GDM1 (cell line): ENCODE results near the gene NCOA7.

Experiments used
- DNase-seq: peaks from one replicate; lab custom pipeline; 2025; lab: John Stamatoyannopoulos, UW

Gene NCOA7, protein sequence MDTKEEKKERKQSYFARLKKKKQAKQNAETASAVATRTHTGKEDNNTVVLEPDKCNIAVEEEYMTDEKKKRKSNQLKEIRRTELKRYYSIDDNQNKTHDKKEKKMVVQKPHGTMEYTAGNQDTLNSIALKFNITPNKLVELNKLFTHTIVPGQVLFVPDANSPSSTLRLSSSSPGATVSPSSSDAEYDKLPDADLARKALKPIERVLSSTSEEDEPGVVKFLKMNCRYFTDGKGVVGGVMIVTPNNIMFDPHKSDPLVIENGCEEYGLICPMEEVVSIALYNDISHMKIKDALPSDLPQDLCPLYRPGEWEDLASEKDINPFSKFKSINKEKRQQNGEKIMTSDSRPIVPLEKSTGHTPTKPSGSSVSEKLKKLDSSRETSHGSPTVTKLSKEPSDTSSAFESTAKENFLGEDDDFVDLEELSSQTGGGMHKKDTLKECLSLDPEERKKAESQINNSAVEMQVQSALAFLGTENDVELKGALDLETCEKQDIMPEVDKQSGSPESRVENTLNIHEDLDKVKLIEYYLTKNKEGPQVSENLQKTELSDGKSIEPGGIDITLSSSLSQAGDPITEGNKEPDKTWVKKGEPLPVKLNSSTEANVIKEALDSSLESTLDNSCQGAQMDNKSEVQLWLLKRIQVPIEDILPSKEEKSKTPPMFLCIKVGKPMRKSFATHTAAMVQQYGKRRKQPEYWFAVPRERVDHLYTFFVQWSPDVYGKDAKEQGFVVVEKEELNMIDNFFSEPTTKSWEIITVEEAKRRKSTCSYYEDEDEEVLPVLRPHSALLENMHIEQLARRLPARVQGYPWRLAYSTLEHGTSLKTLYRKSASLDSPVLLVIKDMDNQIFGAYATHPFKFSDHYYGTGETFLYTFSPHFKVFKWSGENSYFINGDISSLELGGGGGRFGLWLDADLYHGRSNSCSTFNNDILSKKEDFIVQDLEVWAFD

DNA sequence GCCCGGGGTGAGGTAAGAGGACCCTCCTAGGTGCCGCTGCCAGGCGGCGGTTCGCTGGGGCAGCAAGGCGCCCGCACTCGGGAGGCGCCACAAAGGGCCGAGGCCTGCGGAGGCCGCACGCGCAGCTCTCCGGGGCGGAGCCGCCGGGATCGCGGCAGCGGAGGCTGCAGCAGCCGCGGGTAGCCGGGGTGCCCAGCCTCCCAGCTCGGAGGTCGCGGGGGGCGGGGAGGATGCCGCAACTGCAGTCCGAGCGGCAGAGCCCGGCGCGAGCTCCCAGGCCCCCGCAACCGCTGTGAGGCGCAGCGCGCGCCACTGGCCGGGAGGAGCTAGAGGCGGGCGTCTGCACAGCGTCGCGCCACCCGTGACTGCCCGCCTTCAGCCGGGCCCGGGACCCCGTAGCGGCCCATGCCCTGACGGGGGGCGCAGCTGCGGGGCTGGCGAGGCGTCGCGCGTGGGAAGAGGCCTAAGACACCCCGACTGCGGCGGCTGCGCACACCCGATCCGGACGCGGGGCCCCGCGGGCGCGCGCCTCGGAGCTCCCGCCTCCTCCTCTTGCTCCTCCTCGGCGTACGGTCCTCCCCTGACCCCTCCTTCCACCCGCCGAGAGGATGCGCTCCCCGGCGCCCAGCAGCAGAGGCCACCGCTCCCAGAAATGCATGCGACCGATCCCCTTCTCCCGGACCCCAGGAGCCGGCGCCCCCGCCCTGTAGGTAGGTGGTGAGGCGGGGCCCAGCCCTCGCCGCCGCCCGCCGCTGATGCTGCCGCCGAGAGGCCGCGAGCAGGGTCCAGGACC, at the start of gene NCOA7:
Gene NCOA7 (plus strand): TSS at position 603 of the 793 bp plus-strand sequence. CDS start 24,395 bp downstream, outside the sequence.
- DNase-seq: peak; percentile 74

DNA sequence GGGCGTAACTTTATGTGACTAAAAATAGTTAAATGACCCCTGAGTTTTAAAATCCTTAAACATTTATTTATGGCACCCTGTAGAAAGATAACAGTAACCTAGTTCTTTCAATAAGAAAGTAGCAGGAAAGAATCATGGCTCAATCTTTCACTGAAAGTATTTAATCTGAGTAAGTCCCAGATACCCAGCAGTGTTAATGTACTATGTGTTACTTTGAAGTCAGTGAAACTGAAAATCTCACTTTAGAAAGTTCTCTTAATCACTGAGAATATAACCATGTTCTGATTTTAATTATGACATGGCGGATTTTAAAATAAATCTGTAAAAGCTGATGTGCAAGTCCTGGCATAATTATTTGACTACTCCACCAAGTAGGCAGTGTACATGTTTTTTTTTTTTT, 49.4 kb upstream of the NCOA7 start:
- no peak for DNase-seq

GRCh38 chr6:125742024-125742423, 48.7 kb upstream of the NCOA7 start:
- no peak for DNase-seq

DNA sequence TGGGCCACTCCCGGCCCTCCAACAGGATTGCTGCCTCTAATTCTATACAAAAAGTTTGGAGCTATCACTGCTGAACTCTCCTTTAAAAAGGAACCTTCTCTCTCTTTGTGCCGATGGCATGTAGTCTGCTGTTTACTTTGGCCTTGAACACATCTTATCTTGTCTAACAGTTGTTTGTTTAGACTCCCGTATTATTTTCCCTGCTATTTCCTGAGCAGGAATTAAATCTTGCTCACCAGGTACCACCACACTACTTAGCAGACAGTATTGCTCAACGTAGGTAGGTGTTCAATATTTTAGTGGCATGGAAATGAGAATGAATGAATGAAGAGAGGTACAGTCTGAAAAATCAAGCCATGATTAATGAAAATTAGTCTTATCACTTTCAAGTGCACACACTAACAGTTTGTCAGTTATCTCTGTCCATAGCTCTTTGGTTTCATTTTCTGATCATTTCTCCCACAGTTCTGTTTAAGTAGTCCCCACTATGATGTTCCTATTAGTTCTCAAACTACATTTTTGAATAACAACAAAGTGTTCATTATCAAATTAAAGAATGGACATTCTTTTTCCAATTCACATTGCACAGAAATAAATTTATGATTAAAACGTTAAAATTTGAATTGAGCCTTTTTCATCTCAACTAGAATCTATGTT, 48.2 kb upstream of the NCOA7 start:
- no peak for DNase-seq

DNA sequence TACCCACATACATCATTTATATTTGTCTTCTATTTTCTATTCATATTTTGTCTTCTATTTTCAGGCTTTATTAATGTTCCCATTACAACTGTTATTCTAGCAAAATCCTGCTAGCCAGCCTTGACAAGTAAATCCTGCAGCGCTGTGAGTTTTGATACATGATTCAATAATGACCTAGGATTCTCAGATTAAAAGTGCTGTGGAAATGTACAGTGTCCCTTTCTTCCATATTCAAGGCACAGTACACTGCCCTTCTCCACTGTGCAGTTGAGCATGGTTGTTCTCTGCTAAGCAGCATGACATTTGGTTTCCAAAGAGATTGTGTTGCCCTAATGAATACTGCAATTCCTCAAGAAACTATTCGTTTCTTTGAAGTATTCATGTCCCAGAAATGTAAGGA, 47.2 kb upstream of the NCOA7 start:
- DNase-seq: no peak

DNA sequence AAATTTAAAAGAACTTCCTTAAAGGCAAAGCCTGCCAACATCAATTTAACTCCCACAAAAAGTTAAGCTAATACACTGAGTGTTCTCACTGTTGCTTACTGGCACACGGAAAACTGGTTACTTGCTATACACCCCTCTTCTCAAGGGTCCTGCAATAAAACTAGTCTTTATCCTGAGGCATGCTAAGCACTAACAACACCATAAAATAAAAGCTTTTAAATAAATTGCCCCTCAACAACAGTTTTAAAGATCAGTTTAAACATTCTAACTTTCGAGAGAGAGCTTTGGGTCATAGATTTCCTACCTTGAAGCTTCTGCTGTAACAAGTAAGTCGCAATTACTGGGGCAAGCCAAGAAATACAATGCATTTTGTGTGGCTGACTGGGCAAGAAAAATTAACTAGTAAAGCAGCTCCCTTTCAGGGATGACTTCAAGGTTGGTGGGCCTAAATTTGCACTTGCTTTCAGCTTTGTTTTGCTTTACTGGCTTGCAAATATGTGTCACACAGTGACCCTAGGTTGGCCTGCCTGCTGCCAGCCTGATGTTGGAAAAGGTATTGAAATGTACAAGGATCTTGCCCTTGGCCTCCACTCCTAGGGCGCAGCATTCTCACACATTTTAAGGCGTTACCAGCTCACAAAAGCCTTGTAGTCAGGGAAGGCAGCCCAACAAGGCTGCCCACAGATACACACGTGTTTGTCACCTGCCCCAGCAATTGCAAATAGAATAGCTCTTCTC, 45.3 kb upstream of the NCOA7 start:
- no peak for DNase-seq

DNA sequence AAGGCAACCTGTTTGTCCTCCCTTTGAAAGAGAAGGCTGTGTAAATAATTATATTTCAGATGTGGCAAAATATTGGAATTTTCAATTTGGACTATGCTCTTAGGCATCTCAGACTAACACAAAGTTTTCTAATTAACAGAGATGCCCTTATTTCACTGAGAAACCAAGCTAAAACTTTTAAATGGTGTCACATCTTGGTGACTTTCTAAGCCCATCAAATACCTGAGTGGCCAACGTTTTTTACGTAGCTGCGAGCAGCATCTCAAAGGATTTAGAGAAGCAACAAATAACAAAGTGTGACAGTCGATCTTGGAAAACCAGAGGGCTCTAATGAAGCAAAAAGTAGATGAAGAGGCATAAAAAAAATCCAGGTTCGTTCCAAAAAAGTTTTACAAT, 44.7 kb upstream of the NCOA7 start:
- DNase-seq: no peak

- no peak for DNase-seq
These were observed 43.8 kb upstream of the NCOA7 start for GRCh38 chr6:125746731-125747588.

DNA sequence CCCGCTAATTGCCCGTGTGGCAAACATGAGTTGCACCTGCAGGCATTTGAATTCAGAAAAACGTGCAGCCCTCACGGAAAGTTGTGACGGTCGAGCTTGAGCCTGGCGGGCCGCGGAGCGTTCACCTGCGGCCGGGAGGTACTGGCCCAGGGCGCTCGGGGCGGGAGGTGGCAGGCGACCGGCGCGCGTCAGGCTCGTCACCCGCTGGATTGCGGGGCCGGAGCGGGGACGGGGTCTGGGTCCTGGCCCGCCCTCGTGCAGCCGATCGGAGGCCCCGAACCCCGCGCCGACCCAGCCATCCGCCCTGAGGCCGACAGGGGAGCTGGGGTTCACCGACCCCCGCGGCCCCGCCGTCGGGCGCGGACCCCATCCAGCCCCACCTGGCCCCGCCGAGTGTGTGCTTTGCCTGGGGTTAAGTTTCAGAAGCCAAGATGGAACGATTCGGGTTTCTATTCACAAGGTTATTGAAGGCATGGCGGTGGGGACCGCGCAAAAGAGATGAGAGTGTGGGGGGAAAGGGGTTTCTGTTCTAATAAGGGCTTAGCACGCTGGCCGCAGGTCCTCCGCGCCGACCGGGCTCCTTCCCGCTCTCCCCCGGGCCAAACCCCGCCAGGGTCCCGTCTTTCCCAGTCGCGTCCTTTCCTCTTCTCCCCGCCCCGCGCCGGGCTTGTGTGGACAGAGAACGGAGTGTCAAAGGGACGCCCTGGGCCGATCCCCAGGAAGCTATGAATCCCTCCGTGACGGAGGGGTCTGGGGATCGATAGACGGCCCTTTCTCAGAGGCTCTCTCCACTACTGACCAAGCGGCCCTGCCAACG, 43.0 kb upstream of the NCOA7 start:
- no peak for DNase-seq

GRCh38 chr6:125748406-125749172, 42.2 kb upstream of the NCOA7 start:
- no peak for DNase-seq

- DNase-seq: peak; percentile 53
These were observed 41.4 kb upstream of the NCOA7 start, which contains the start of gene HEY2 for GRCh38 chr6:125749173-125749864. HEY2 (plus strand) TSS chr6:125749632; CDS start chr6:125749777, 145 bp downstream.

DNA sequence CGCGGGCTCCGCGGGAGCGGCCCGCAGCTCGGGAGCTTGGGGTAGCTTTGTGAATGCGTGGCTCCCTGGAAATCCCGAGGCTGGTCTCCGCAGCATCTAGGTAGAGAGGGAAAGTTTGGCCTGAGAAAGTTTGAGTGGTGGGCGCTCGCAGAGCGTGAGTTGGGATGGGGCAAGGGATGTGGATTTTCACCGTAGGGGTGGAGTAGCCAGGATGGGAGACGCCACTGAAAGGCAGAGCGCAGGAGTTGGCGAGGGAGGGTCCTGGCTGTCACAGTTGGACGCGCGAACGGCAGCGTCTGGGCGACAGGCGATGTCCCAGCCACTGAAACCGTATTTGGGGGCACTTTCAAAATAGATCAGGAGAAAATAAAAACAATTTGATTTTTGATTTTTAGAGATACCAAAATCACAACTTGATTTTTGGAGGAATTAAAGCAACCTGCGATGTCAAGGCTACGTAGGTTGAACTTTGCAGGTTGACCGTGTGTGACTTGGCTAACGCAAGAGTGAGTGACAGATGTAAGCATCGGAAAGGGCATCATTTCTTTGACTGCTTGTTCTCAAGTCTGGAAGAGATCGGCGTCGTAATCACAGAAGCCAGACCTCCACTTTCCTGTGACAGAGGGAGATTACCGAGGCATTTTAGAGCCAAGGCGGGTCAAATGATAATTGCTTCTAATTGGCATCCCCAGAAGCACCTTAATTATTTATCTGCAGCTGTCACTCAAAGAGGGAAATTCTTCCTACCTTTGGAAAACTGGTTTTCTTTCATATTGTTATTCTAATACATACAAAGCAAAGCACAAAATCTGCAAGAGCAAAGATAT, 40.7 kb upstream of the NCOA7 start:
- no peak for DNase-seq

GRCh38 chr6:125750692-125751333, 39.9 kb upstream of the NCOA7 start:
- no peak for DNase-seq

DNA sequence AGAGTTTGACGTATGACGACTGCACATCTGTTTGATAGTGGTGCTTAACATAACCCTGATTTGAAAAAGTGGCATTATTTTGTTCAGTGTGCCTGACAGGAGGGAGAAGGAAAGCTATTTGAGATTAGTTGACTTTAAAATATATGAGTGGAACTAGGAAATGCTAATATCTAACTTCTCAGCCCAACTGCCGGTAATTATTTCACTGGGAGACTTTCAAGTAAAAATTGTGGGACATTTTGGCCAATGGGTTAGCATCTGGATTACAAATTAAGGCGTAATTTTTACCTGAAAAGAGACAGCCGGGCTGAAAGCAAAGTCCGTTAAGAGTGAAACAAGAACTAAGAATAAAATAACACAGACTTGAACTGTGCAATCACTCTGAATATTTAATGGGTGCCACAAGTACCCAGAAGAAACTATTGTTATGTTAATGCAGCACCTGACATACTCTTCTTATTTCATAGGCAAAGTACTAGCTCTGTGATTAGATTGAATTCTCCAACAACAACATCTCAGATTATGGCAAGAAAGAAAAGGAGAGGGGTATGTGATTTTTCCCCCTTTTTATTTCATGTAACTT, 39.3 kb upstream of the NCOA7 start:
- DNase-seq: no peak

- no peak for DNase-seq
These were observed 38.0 kb upstream of the NCOA7 start for GRCh38 chr6:125752773-125753172.
